ENCODE measurements around the gene S100A4.
"Not testable (repeated sequence)": the region's sequence is repeated elsewhere in the genome, so short reads cannot be mapped to it uniquely, and the experiment has no call there.

The S100A4 gene

GRCh38 chr1:153567621-153568366, 22.2 kb upstream of the S100A4 start:
- no peak for DNase-seq (ENCODE audit: low read depth in 2 of 2)

- peak; percentile 65 to 81 for DNase-seq (ENCODE audit: low read depth in 2 of 2)
Measured at GRCh38 chr1:153566414-153567371, 21.1 kb upstream of the S100A4 start.

- DNase-seq (ENCODE audit: low read depth in 2 of 2): peak in 1 of 2 donors; percentile 9
Measured at GRCh38 chr1:153565529-153566374, 20.1 kb upstream of the S100A4 start, which contains the start of gene S100A2. S100A2 (minus strand) TSS chr1:153565844; CDS start chr1:153563877, 1,967 bp downstream.

GRCh38 chr1:153563991-153564390, 18.4 kb upstream of the S100A4 start:
- no peak for DNase-seq (ENCODE audit: low read depth in 2 of 2)

GRCh38 chr1:153563483-153563901, 17.9 kb upstream of the S100A4 start:
- no peak for DNase-seq (ENCODE audit: low read depth in 2 of 2)

- DNase-seq (ENCODE audit: low read depth in 2 of 2): not testable (repeated sequence)
Measured at GRCh38 chr1:153562021-153562420, 16.4 kb upstream of the S100A4 start.

GRCh38 chr1:153561466-153561985, 15.9 kb upstream of the S100A4 start:
- no peak for DNase-seq (ENCODE audit: low read depth in 2 of 2)

- DNase-seq (ENCODE audit: low read depth in 2 of 2): no peak
Measured at GRCh38 chr1:153560771-153561465, 15.3 kb upstream of the S100A4 start.

- no peak for DNase-seq (ENCODE audit: low read depth in 2 of 2)
Measured at GRCh38 chr1:153560241-153560640, 14.6 kb upstream of the S100A4 start.

- no peak for DNase-seq (ENCODE audit: low read depth in 2 of 2)
Measured at GRCh38 chr1:153557877-153558276, 12.3 kb upstream of the S100A4 start.

GRCh38 chr1:153556348-153556747, 10.7 kb upstream of the S100A4 start:
- DNase-seq (ENCODE audit: low read depth in 2 of 2): no peak

GRCh38 chr1:153553830-153554541, 8.4 kb upstream of the S100A4 start:
- DNase-seq (ENCODE audit: low read depth in 2 of 2): no peak

- DNase-seq (ENCODE audit: low read depth in 2 of 2): no peak
Measured at GRCh38 chr1:153553096-153553495, 7.5 kb upstream of the S100A4 start.

- DNase-seq (ENCODE audit: low read depth in 2 of 2): no peak
Measured at GRCh38 chr1:153552335-153552734, 6.7 kb upstream of the S100A4 start.

- DNase-seq (ENCODE audit: low read depth in 2 of 2): no peak
Measured at GRCh38 chr1:153550827-153551500, 5.4 kb upstream of the S100A4 start.

GRCh38 chr1:153550398-153550758, 4.8 kb upstream of the S100A4 start:
- no peak for DNase-seq (ENCODE audit: low read depth in 2 of 2)

- DNase-seq (ENCODE audit: low read depth in 2 of 2): no peak
Measured at GRCh38 chr1:153549741-153550397, 4.3 kb upstream of the S100A4 start.

- DNase-seq (ENCODE audit: low read depth in 2 of 2): no peak
Measured at GRCh38 chr1:153548722-153549688, 3.4 kb upstream of the S100A4 start, which contains the start of gene S100A3. S100A3 (minus strand) TSS chr1:153549258; CDS start chr1:153548485, 773 bp downstream.

Measured in stimulated activated CD8-positive, alpha-beta memory T cell treated with anti-CD3 and anti-CD28 coated beads, Interleukin-2, amount 100 ng/mL, for 1 hour (primary cell).